Testis (tissue), 3 donors: ENCODE measurements around the gene CADPS. TPM values are rescaled to one million over a fixed set of nuclear protein-coding genes. Genes with fewer than 3 reads are reported as not detected.

Experiments
- DNase-seq: peaks from one replicate; pipeline ENCODE4 v3.0.0-alpha.2; 2019
- H3K27ac ChIP-seq, 2 donors: fragments of 200-600 bp; sonication (generic); one replicate each; pipeline ENCODE4 v1.5.1; 2019
- H3K27me3 ChIP-seq: fragments of 200-600 bp; sonication (generic); one replicate; pipeline ENCODE4 v1.5.1; 2019
- H3K36me3 ChIP-seq: fragments of 200-600 bp; sonication (generic); one replicate; pipeline ENCODE4 v1.5.1; 2017; ENCODE audit warnings: low read depth; ENCODE audit errors: missing control alignments
- H3K4me1 ChIP-seq: fragments of 200-600 bp; sonication (generic); one replicate; pipeline ENCODE4 v1.5.1; 2019
- H3K4me3 ChIP-seq, 2 donors: fragments of 200-600 bp; sonication (generic); one replicate each; pipeline ENCODE4 v1.5.1; 2017 to 2019
- H3K9me3 ChIP-seq: fragments of 200-600 bp; sonication (generic); one replicate; pipeline ENCODE4 v1.5.1; 2017
- POLR2A ChIP-seq: fragments of 450-650 bp; IDR thresholded peaks from one replicate; pipeline ENCODE4 v1.6.1; 2017; ENCODE audit warnings: antibody characterized with exemption, mild to moderate bottlenecking, moderate library complexity
- WGBS, 2 donors: methylation state at CpG; one replicate each; pipeline ENCODE4 v1.1.5; 2018; 5-methylcytosine and 5-hydroxymethylcytosine counted together
- intact Hi-C: fragments of 100-400 bp; cut with DNase I; formaldehyde crosslinking; loops from one replicate; pipeline ENCODE4 v1.15.1; 2023; ENCODE audit warnings: low total_unique reads
- polyA plus RNA-seq: library from polyadenylated mRNA; stranded (reverse); fragments of 350-450 nt; fragmentation: Illumina TruSeq; extraction: RNeasy Lipid Tissue Mini Kit (QIAGEN cat#74804); gene quantifications from one replicate; pipeline ENCODE4 v1.2.3, GENCODE V29; 2014; ENCODE audit warnings: low read depth, low replicate concordance; ENCODE audit not compliant: insufficient read depth
- total RNA-seq, 2 donors: library from RNA; depleted of rRNA; stranded (reverse); fragments of >200 nt; gene quantifications; one replicate each; pipeline ENCODE4 v1.2.3, GENCODE V29; 2016
- TF ChIP-seq, protein P1 (sequence below), 3 experiments: fragments of 450-650 bp in 2 of 3; fragments of 200-600 bp in 1 of 3; sonication (generic) in 1 of 3; IDR thresholded peaks; one replicate each; pipeline ENCODE4 v1.5.1; 2016 to 2019; ENCODE audit warnings: antibody characterized with exemption in 3 of 3, mild to moderate bottlenecking in 2 of 3, moderate library complexity in 1 of 3

Gene CADPS
- total and polyA plus RNA-seq, 3 donors from 2014 or later: 8.6 to 56.4 (median 21.6) TPM

DNA sequence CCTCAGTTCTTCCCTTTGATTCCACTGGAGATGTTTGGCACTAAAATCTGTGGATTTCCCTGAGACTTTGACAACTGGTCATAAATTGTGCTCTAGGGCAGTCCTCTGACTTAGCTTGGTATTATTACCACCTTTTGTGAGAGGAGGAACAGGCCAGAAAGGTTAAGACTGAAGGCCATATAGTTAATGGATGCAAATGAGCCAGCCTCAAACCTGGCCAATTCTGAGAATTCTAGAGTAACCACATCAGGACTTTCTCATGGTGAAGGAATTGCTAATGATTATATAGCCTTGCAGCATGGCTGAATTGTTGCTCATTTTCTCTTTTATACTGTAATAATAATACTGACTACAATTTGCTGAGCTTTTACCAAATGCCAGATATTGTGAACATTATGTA is 162.5 kb downstream of the CADPS start:
- Histone ChIP-seq H3K36me3 (no peaks in the 10 kb centered on the region), H3K27ac (no peak overlapping the region), H3K27me3 (no peaks in the 10 kb centered on the region), H3K4me1 (no peaks in the 10 kb centered on the region), H3K9me3 (no peaks in the 10 kb centered on the region), H3K4me3 (no peak overlapping the region)
- no peak for TF ChIP-seq POLR2A
- TF ChIP-seq, protein P1, sequence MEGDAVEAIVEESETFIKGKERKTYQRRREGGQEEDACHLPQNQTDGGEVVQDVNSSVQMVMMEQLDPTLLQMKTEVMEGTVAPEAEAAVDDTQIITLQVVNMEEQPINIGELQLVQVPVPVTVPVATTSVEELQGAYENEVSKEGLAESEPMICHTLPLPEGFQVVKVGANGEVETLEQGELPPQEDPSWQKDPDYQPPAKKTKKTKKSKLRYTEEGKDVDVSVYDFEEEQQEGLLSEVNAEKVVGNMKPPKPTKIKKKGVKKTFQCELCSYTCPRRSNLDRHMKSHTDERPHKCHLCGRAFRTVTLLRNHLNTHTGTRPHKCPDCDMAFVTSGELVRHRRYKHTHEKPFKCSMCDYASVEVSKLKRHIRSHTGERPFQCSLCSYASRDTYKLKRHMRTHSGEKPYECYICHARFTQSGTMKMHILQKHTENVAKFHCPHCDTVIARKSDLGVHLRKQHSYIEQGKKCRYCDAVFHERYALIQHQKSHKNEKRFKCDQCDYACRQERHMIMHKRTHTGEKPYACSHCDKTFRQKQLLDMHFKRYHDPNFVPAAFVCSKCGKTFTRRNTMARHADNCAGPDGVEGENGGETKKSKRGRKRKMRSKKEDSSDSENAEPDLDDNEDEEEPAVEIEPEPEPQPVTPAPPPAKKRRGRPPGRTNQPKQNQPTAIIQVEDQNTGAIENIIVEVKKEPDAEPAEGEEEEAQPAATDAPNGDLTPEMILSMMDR (IDR thresholded peaks at IDR 0.05): no peak
- intact Hi-C loops: no loop called here
- no peak for DNase-seq

- no peak for DNase-seq
- no peak overlapping the region for H3K4me3 ChIP-seq
Measured at GRCh38 chr3:62710751-62711150, 164.5 kb downstream of the CADPS start.

DNA sequence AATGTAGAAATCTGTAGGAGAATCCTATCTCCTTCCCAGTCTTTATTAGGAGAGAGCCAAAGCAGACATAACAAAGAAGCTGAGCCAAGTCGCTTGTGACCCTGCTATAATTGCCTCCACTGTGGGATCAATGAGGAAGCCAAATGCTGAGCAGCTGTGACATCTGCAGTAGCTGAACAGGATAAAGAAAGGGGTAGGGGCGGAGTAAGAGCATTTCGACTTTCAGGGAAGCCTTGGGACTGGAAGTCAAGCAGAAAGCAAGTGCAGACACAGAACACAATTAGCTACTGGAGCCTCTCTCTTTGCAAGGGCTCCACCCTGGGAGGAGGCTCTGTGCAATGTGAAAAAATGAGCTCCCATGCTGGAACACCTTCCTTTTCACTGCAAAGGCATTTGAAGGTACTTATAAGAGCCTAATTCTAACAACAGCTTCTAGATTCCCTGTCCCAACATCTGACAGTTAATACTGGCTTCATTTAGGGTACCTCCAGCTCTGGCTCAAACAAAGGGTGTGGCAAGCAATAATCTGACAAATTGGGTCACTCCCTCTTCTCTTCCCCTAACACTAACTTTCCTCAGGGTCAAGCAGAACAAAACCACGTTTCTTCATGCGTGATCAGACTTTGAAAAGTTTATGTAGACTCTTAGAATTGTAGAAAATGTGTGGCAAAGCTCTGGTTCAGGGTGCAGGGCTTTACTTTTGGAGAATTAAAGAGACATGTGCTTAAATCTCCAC is 166.4 kb downstream of the CADPS start:
- intact Hi-C loops: no loop called here
- Histone ChIP-seq H3K36me3 (no peaks in the 10 kb centered on the region), H3K4me1 (no peaks in the 10 kb centered on the region), H3K4me3 (no peak overlapping the region), H3K27ac (no peak overlapping the region), H3K27me3 (no peaks in the 10 kb centered on the region), H3K9me3 (no peaks in the 10 kb centered on the region)
- TF ChIP-seq POLR2A: no peak
- TF ChIP-seq, protein P1 (IDR thresholded peaks at IDR 0.05): no peak
- no peak for DNase-seq
- 31 to 45% methylated on average over 5 of the region's 5 CpGs for WGBS, 2 donors

More at GRCh38 chr3:62710751-62711150, 164.5 kb downstream of the CADPS start:
- Histone ChIP-seq H3K9me3 (no peaks in the 10 kb centered on the region), H3K36me3 (no peaks in the 10 kb centered on the region), H3K27me3 (no peaks in the 10 kb centered on the region), H3K27ac (no peak overlapping the region), H3K4me1 (no peaks in the 10 kb centered on the region)
- WGBS, 2 donors: 58 to 71% methylated on average over 3 of the region's 3 CpGs
- TF ChIP-seq, protein P1 (IDR thresholded peaks at IDR 0.05): no peak
- no peak for TF ChIP-seq POLR2A
- intact Hi-C loops: no loop called here

GRCh38 chr3:62705721-62706120 is 169.5 kb downstream of the CADPS start:
- intact Hi-C loops: no loop called here
- Histone ChIP-seq H3K36me3 (no peaks in the 10 kb centered on the region), H3K4me1 (no peaks in the 10 kb centered on the region), H3K4me3 (no peak overlapping the region), H3K27ac (no peak overlapping the region), H3K27me3 (no peaks in the 10 kb centered on the region), H3K9me3 (no peaks in the 10 kb centered on the region)
- TF ChIP-seq POLR2A: no peak
- TF ChIP-seq, protein P1 (IDR thresholded peaks at IDR 0.05): no peak
- no peak for DNase-seq
- 80 to 89% methylated on average over 2 of the region's 2 CpGs for WGBS, 2 donors
